Adrenal gland (tissue), 19 donors: Measurements from ENCODE around the gene FBXW8. TPM values are rescaled to one million over a fixed set of nuclear protein-coding genes. Genes with fewer than 3 reads are reported as not detected.

Source experiments
- DNase-seq, 7 donors: peaks; one replicate each; pipeline ENCODE4 v3.0.0-alpha.2; 2019 to 2020
- H3K27ac ChIP-seq, 5 donors: fragments of 200-600 bp; sonication (generic) in 4 of 5; 1 replicate in 3 of 5; 2 replicates in 2 of 5; pipeline versions ENCODE4 v1.5.1 to v1.8.0; 2016 to 2020; ENCODE audit warnings: mild to moderate bottlenecking in 1 of 5
- H3K27me3 ChIP-seq: fragments of 200-600 bp; 2 replicates; pipeline ENCODE4 v1.8.0; 2021
- H3K36me3 ChIP-seq, 2 donors: fragments of 200-600 bp; replicated peaks in 1 of 2; 1 replicate in 1 of 2; 2 replicates in 1 of 2; pipeline versions ENCODE4 v1.5.1 to v1.8.0; 2018 to 2022
- H3K4me1 ChIP-seq, 2 donors: fragments of 200-600 bp; replicated peaks in 1 of 2; 1 replicate in 1 of 2; 2 replicates in 1 of 2; pipeline versions ENCODE4 v1.5.1 to v1.8.0; 2018 to 2021
- H3K4me3 ChIP-seq, 4 donors: fragments of 200-600 bp; sonication (generic) in 3 of 4; one replicate each; pipeline ENCODE4 v1.5.1; 2016 to 2018
- H3K9me3 ChIP-seq, 3 donors: fragments of 200-600 bp; sonication (generic) in 1 of 3; replicated peaks in 1 of 3; 1 replicate in 2 of 3; 2 replicates in 1 of 3; pipeline versions ENCODE4 v1.5.1 to v1.8.0; 2016 to 2021
- POLR2A ChIP-seq, 2 donors: fragments of 450-650 bp; IDR thresholded peaks; one replicate each; pipeline ENCODE4 v1.6.1; 2017; ENCODE audit warnings: antibody characterized with exemption in 2 of 2, mild to moderate bottlenecking in 2 of 2, moderate library complexity in 1 of 2
- WGBS, 4 donors: extraction: QIAGEN DNeasy Blood & Tissue Kit in 2 of 4; methylation state at CpG; one replicate each; pipeline versions ENCODE4 v1.1.5 to v1.1.7; 2013 to 2017; 5-methylcytosine and 5-hydroxymethylcytosine counted together
- intact Hi-C, 2 donors: fragments of 100-400 bp; cut with DNase I; formaldehyde crosslinking; loops; one replicate each; pipeline versions ENCODE4 v1.14.1 to v1.15.0; 2022 to 2023
- long read RNA-seq, 10 donors: library from polyadenylated mRNA in 3 of 10; unstranded in 2 of 10; stranded (forward) in 1 of 10; transcript quantifications; one replicate each; pipeline ENCODE4 v2.0.0 and lab custom pipeline, GENCODE V29; 2021 to 2026
- polyA plus RNA-seq, 3 donors: library from polyadenylated mRNA; stranded (reverse); fragments of 200-250 nt in 2 of 3; fragments of 350-450 nt in 1 of 3; fragmentation: Illumina TruSeq in 1 of 3; extraction: RNeasy Lipid Tissue Mini Kit (QIAGEN cat#74804) in 1 of 3; gene quantifications; one replicate each; pipeline ENCODE4 v1.2.3, GENCODE V29; 2013 to 2014
- total RNA-seq, 9 donors: library from RNA; depleted of rRNA in 4 of 9; stranded (reverse); fragments of >200 nt in 4 of 9; fragments of 120-200 nt in 1 of 9; fragmentation: NEBNext Ultra II Directional in 1 of 9; extraction: Animal tissue kit (Norgen Biotek cat#: 25700) in 1 of 9; gene quantifications; one replicate each; pipeline versions ENCODE4 v1.1.0 to v1.2.4, GENCODE V29; 2013 to 2023
- TF ChIP-seq, protein P1 (sequence below), 6 experiments: fragments of 450-650 bp in 4 of 6; fragments of 200-600 bp in 2 of 6; sonication (generic) in 1 of 6; IDR thresholded peaks; 1 replicate in 5 of 6; 2 replicates in 1 of 6; pipeline versions ENCODE4 v1.5.1 to v1.8.0; 2016 to 2021; ENCODE audit warnings: antibody characterized with exemption in 6 of 6, mild to moderate bottlenecking in 2 of 6, moderate library complexity in 1 of 6
- donor health status: healthy with polysubstance abuse.
- donor health status: Bipolar disorder and iron deficiency.
- donor health status: DM: yes; HTN: yes; CAD: no.
- donor health status: DM: no; HTN: no; CAD: no.
- donor health status: DM: no; HTN: no; CAD: no.
- donor health status: DM: yes; HTN: yes; CAD: no.

The FBXW8 gene
- total RNA-seq: 10 to 100 TPM; 13.8 to 19.1 (median 16.4) TPM
- polyA plus RNA-seq: 1 to 10 TPM; 2.9 to 9.7 (median 4.2) TPM
- long read RNA-seq, donor 1, full-length matches to known transcripts: 3 of 3 reads
- long read RNA-seq, donor 1, partial matches to known transcripts: 0 of 3 reads
- long read RNA-seq, donor 1, other reads (novel, unspliced or antisense): 0 of 3 reads
- long read RNA-seq, donor 2: 0 reads
- long read RNA-seq, donor 3, full-length matches to known transcripts: 2 of 2 reads
- long read RNA-seq, donor 3, partial matches to known transcripts: 0 of 2 reads
- long read RNA-seq, donor 3, other reads (novel, unspliced or antisense): 0 of 2 reads
- long read RNA-seq, donor 4, full-length matches to known transcripts: 1 of 3 reads
- long read RNA-seq, donor 4, partial matches to known transcripts: 0 of 3 reads
- long read RNA-seq, donor 4, other reads (novel, unspliced or antisense): 2 of 3 reads
- long read RNA-seq, donor 5, full-length matches to known transcripts: 14 of 18 reads
- long read RNA-seq, donor 5, partial matches to known transcripts: 0 of 18 reads
- long read RNA-seq, donor 5, other reads (novel, unspliced or antisense): 4 of 18 reads
- long read RNA-seq, donor 6, partial matches to known transcripts: 0 of 1 reads
- long read RNA-seq, donor 6, other reads (novel, unspliced or antisense): 1 of 1 reads
- long read RNA-seq, donor 7, full-length matches to known transcripts: 2 of 2 reads
- long read RNA-seq, donor 7, partial matches to known transcripts: 0 of 2 reads
- long read RNA-seq, donor 7, other reads (novel, unspliced or antisense): 0 of 2 reads
- long read RNA-seq, donor 8, full-length matches to known transcripts: 4 of 4 reads
- long read RNA-seq, donor 8, partial matches to known transcripts: 0 of 4 reads
- long read RNA-seq, donor 8, other reads (novel, unspliced or antisense): 0 of 4 reads
- long read RNA-seq, donor 9: 0 reads
- long read RNA-seq, donor 10, full-length matches to known transcripts: 1 of 1 reads
- long read RNA-seq, donor 10, partial matches to known transcripts: 0 of 1 reads
- long read RNA-seq, donor 10, other reads (novel, unspliced or antisense): 0 of 1 reads

GRCh38 chr12:116910645-116911451, at the start of gene FBXW8:
Gene FBXW8, plus strand, starts transcription at chr12:116910950. Its CDS starts 88 bp downstream, at chr12:116911038.
- intact Hi-C loops: no loop called here

GRCh38 chr12:116861320-116861719, 49.4 kb upstream of the FBXW8 start:
- no peak overlapping the region for H3K4me3 ChIP-seq
- no peaks in the 10 kb centered on the region for H3K36me3 ChIP-seq
- intact Hi-C loops: no loop called here
- no peaks in the 10 kb centered on the region for H3K27me3 ChIP-seq
- no peaks in the 10 kb centered on the region for H3K9me3 ChIP-seq
- peak; percentile 13 to 83 (median 29) for DNase-seq
- 18 to 42% (median 34%) methylated on average over 12 of the region's 12 CpGs for WGBS, 4 donors
- H3K27ac ChIP-seq: peak overlapping the region in 1 of 5 donors; percentile 12
- no peaks in the 10 kb centered on the region for H3K4me1 ChIP-seq
- TF ChIP-seq, protein P1, sequence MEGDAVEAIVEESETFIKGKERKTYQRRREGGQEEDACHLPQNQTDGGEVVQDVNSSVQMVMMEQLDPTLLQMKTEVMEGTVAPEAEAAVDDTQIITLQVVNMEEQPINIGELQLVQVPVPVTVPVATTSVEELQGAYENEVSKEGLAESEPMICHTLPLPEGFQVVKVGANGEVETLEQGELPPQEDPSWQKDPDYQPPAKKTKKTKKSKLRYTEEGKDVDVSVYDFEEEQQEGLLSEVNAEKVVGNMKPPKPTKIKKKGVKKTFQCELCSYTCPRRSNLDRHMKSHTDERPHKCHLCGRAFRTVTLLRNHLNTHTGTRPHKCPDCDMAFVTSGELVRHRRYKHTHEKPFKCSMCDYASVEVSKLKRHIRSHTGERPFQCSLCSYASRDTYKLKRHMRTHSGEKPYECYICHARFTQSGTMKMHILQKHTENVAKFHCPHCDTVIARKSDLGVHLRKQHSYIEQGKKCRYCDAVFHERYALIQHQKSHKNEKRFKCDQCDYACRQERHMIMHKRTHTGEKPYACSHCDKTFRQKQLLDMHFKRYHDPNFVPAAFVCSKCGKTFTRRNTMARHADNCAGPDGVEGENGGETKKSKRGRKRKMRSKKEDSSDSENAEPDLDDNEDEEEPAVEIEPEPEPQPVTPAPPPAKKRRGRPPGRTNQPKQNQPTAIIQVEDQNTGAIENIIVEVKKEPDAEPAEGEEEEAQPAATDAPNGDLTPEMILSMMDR (IDR thresholded peaks at IDR 0.05): no peak
- no peak for TF ChIP-seq POLR2A (IDR thresholded peaks at IDR 0.05)

More at GRCh38 chr12:116910645-116911451, at the start of gene FBXW8:
- Histone ChIP-seq H3K4me3 (peak within 1 kb of the TSS; percentile 42 to 99 (median 73)), H3K9me3 (no peaks in the 10 kb centered on the region), H3K36me3 (no peaks in the 10 kb centered on the region), H3K27me3 (no peaks in the 10 kb centered on the region), H3K4me1 (peaks cover 0 to 7% of the 10 kb centered on the region in 2 donors), H3K27ac (peak within 1 kb of the TSS in 4 of 5 donors; percentile 70 to 90 (median 79))
- TF ChIP-seq POLR2A (IDR thresholded peaks at IDR 0.05): no peak
- TF ChIP-seq, protein P1 (IDR thresholded peaks at IDR 0.05): no peak
- DNase-seq: peak; percentile 65 to 83 (median 70)
- WGBS, 4 donors: 0 to 1% (median 1%) methylated on average over 8 to 82 of the region's 82 CpGs

GRCh38 chr12:116862167-116862566, 48.6 kb upstream of the FBXW8 start:
- 93 to 97% (median 95%) methylated on average over 4 of the region's 4 CpGs for WGBS, 4 donors
- Histone ChIP-seq H3K27ac (no peak overlapping the region), H3K36me3 (no peaks in the 10 kb centered on the region), H3K9me3 (no peaks in the 10 kb centered on the region), H3K4me3 (no peak overlapping the region), H3K27me3 (no peaks in the 10 kb centered on the region), H3K4me1 (no peaks in the 10 kb centered on the region)
- intact Hi-C loops: no loop called here
- TF ChIP-seq POLR2A (IDR thresholded peaks at IDR 0.05): no peak
- TF ChIP-seq, protein P1 (IDR thresholded peaks at IDR 0.05): no peak
- DNase-seq: no peak
